HFFc6 (cell line): ENCODE measurements around the gene MRPS16. TPM values are rescaled to one million over a fixed set of nuclear protein-coding genes. Genes with fewer than 3 reads are reported as not detected.

Source experiments
- DNase-seq: peaks from one replicate; pipeline ENCODE4 v3.0.0-alpha.2; 2018
- H3K27ac Mint-ChIP-seq: 2 replicates; pipeline ENCODE4 v1.8.0; 2020; ENCODE audit warnings: mild to moderate bottlenecking, mixed read lengths
- H3K27me3 Mint-ChIP-seq: 2 replicates; pipeline ENCODE4 v1.8.0; 2021; ENCODE audit warnings: mild to moderate bottlenecking, moderate library complexity, mixed read lengths; ENCODE audit not compliant: insufficient read depth
- H3K36me3 Mint-ChIP-seq: 2 replicates; pipeline ENCODE4 v1.8.0; 2021; ENCODE audit warnings: low read depth, mixed read lengths
- H3K4me1 Mint-ChIP-seq: 2 replicates; pipeline ENCODE4 v1.8.0; 2020; ENCODE audit warnings: low read depth, mixed read lengths
- H3K4me3 Mint-ChIP-seq: 2 replicates; pipeline ENCODE4 v1.8.0; 2020; ENCODE audit warnings: mild to moderate bottlenecking, moderate library complexity, mixed read lengths
- H3K9me3 Mint-ChIP-seq: 2 replicates; pipeline ENCODE4 v1.8.0; 2020; ENCODE audit warnings: mild to moderate bottlenecking, mixed read lengths
- CTCF ChIP-seq: fragments of 200-600 bp; sonication (generic); IDR thresholded peaks from 2 replicates; pipeline ENCODE4 v1.5.0; 2021; ENCODE audit warnings: antibody characterized with exemption, mild to moderate bottlenecking
- long read RNA-seq: library from polyadenylated mRNA; unstranded; transcript quantifications from one replicate; pipeline ENCODE4 v2.0.0, GENCODE V29; 2019
- total RNA-seq, 6 experiments: library from RNA; stranded (reverse); fragmentation: NEBNext Ultra II Directional; extraction: Animal tissue kit (Norgen Biotek cat#: 25700); gene quantifications; 2 replicates in 1 of 6; 3 replicates in 5 of 6; pipeline ENCODE4 v1.2.3, GENCODE V29; 2021

Gene MRPS16
- 100 to 1,000 TPM; 100 to 140 (median 116) TPM for total RNA-seq
- long read RNA-seq, transcript MRPS16-202 (3 exons, 2,634 nt), result major isoform, 63 of 73 reads
- long read RNA-seq, partial matches to known transcripts, result 1 of 73 reads
- long read RNA-seq, other reads (novel, unspliced or antisense), result 6 of 73 reads

- no peaks in the 10 kb centered on the region for H3K27me3 Mint-ChIP-seq
- DNase-seq, result peak; percentile 97
- no peak for TF ChIP-seq CTCF
- H3K4me3 Mint-ChIP-seq, result peak within 1 kb of the TSS; percentile 100
- H3K9me3 Mint-ChIP-seq, result no peaks in the 10 kb centered on the region
- H3K27ac Mint-ChIP-seq, result peak within 1 kb of the TSS; percentile 94
- peaks cover 31% of the 10 kb centered on the region for H3K36me3 Mint-ChIP-seq
- H3K4me1 Mint-ChIP-seq, result peaks cover 39% of the 10 kb centered on the region
These were observed at the start of gene MRPS16 for GRCh38 chr10:73252445-73253224. Gene MRPS16, minus strand, starts transcription at chr10:73252644. Its CDS starts 162 bp downstream, at chr10:73252482.

GRCh38 chr10:73296946-73297345, 44.5 kb upstream of the MRPS16 start:
- no peaks in the 10 kb centered on the region for H3K9me3 Mint-ChIP-seq
- no peaks in the 10 kb centered on the region for H3K4me1 Mint-ChIP-seq
- H3K27ac Mint-ChIP-seq, result no peak overlapping the region
- H3K4me3 Mint-ChIP-seq, result no peak overlapping the region
- H3K27me3 Mint-ChIP-seq, result peaks cover 12% of the 10 kb centered on the region
- no peaks in the 10 kb centered on the region for H3K36me3 Mint-ChIP-seq
- no peak for TF ChIP-seq CTCF
- no peak for DNase-seq

- H3K9me3 Mint-ChIP-seq, result peaks cover 4% of the 10 kb centered on the region; the same call in 1 of the 2 replicates
- TF ChIP-seq CTCF, result no peak
- no peaks in the 10 kb centered on the region for H3K4me1 Mint-ChIP-seq
- no peak for DNase-seq
- peaks cover 12% of the 10 kb centered on the region for H3K27me3 Mint-ChIP-seq
- H3K36me3 Mint-ChIP-seq, result peaks cover 3% of the 10 kb centered on the region; the same call in 1 of the 2 replicates
- H3K4me3 Mint-ChIP-seq, result no peak overlapping the region
- H3K27ac Mint-ChIP-seq, result no peak overlapping the region
These were observed 41.0 kb upstream of the MRPS16 start for GRCh38 chr10:73293461-73293860.

DNA sequence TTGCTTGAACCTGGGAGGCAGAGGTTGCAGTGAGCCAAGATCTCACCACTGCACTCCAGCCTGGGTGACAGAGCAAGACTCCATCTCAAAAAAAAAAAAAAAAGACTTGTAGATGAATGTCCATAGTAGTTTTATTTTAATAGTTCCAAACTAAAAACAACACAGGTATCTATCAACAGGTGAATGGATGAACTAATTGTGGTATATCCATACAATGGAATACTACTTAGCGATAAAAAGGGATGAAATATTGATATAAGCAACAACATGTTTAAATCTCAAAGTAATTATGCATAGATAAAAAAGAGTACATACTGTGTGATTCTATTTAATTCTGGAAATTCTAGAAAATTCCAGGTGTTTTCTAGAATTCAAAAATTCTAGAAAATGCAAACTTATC, 37.5 kb upstream of the MRPS16 start:
- Mint-ChIP-seq H3K27me3 (peaks cover 6% of the 10 kb centered on the region), H3K4me1 (no peaks in the 10 kb centered on the region), H3K4me3 (no peak overlapping the region), H3K27ac (no peak overlapping the region), H3K9me3 (peaks cover 4% of the 10 kb centered on the region; the same call in 1 of the 2 replicates), H3K36me3 (peaks cover 3% of the 10 kb centered on the region; the same call in 1 of the 2 replicates)
- no peak for TF ChIP-seq CTCF
- no peak for DNase-seq

GRCh38 chr10:73287441-73287840, 35.0 kb upstream of the MRPS16 start:
- Mint-ChIP-seq H3K9me3 (peaks cover 4% of the 10 kb centered on the region; the same call in 1 of the 2 replicates), H3K4me1 (no peaks in the 10 kb centered on the region), H3K27ac (no peak overlapping the region), H3K27me3 (peaks cover 5% of the 10 kb centered on the region), H3K4me3 (no peak overlapping the region), H3K36me3 (peaks cover 3% of the 10 kb centered on the region; the same call in 1 of the 2 replicates)
- no peak for DNase-seq
- TF ChIP-seq CTCF, result no peak
